GM21526 (cell line): ENCODE data around the gene TRNT1.

Experiments used
- ATAC-seq: cut with Tn5 transposase; IDR thresholded peaks from one replicate; pipeline ENCODE4 v1.9.1; 2021; ENCODE audit warnings: moderate library complexity; ENCODE audit not compliant: unreplicated experiment, low FRiP score

TRNT1 gene

DNA sequence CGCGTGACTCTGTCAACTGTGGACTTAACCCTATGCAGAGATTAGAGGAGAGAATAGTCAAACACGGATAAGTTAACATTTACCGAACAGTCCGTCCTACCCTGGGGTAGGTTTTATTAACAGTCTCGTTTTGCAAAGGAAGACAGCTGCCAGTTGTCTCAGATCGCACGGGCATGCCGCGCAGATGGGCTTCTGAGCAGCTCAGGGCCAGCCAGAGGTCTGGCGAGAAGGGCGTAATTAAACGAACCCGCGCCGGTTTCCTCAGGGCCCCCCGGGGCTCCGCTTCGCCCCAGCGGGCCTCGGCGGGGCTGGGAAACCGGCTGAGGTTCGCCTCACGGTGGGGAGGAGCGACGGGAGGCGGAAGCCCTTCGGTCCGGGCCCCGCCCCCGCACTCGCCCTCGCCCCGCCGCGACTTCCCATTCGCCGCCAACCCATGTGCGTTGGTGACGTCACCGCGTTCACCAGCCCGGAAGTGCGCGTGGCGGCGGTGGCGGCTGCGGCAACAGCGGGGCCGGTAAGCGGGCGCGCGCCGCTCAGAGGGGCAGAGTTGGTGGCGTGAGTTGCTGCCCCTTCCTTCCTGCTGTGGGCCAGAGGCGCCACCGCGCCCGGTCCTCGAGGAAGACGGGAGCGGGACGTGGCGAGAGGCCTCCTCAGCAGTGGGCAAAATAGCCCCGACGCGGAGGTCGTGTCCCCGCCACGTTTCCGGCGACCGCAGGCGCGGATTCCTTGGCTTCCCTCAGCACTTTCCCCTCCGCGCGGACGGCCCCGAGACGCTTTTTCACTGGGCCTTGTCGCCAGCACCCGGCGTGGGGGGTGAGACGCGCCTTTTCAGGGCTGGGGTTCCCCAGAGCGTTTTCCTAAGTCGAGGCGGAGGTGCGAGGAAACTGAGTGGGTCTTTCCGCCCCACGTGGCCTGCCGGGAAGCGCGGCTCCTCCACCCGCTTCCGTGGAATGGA, at the start of gene TRNT1:
Gene TRNT1, plus strand, starts transcription at position 464 of the 955 bp plus-strand sequence. CDS start 2,101 bp downstream, outside the sequence.
- peak; percentile 95 for ATAC-seq

DNA sequence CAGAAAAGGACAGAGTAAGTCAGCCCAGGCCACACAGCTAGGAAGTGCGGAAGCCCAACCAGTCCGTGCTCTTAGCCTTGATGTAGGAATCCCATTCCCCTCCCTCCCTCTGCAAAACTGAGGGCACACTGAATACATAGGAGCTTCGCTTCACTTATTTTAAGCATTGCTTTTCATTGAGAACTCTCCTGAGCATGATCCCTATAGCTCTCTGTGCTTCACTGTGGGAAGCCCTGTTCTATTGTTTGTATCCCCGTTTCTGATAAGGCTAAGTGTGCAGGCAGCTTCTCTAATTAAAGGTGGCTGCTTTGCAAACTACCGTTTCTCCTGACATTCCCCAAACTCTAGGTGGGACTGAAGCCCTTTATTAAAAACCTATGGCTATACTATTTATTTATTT, 46.4 kb upstream of the TRNT1 start:
- ATAC-seq = no peak

GRCh38 chr3:3081381-3082233, 45.1 kb upstream of the TRNT1 start:
- peak; percentile 42 for ATAC-seq

GRCh38 chr3:3082234-3082924, 44.4 kb upstream of the TRNT1 start:
- peak; percentile 82 for ATAC-seq

GRCh38 chr3:3084890-3085289, 41.9 kb upstream of the TRNT1 start:
- no peak for ATAC-seq

DNA sequence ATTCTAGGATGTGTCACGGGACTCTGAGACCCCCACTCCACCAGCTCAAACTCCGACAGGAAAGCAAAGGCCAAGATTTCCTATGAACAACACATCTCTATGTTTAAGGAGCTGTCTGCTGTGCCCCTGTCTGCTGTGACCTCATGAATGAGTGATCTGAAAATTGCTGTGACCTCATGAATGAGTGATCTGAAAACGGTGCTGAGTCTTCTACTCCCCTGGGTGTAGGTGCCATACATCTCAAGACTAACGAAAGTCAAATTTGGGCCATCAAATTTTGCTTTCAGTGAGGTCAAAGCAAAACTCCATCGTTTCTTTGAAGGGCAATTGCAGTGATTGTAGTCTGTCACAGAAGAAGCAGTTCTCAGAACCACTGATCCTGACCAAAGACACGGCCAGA, 41.0 kb upstream of the TRNT1 start:
- peak; percentile 31 for ATAC-seq

DNA sequence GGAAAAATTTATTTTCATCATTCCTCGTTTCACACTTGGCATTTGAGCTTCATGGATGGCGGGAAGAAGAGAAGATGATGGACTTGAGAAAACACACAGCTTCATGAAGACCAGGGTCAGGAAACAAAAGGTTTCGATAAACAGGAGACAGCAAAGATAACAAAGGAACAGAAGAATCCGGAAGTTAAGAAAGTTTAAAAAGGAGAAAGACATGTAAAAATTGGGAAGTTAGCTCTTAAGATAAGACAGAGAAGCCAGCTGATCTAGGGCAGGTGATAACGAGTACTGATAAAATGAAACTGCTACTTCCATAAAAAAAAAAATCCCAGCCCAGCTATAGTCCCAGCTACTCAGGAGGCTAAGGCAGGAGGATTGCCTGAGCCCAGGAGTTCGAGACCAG, 40.5 kb upstream of the TRNT1 start:
- no peak for ATAC-seq

- no peak for ATAC-seq
These were observed 39.5 kb upstream of the TRNT1 start for GRCh38 chr3:3087279-3087678.

GRCh38 chr3:3087716-3088465, 38.8 kb upstream of the TRNT1 start:
- no peak for ATAC-seq

DNA sequence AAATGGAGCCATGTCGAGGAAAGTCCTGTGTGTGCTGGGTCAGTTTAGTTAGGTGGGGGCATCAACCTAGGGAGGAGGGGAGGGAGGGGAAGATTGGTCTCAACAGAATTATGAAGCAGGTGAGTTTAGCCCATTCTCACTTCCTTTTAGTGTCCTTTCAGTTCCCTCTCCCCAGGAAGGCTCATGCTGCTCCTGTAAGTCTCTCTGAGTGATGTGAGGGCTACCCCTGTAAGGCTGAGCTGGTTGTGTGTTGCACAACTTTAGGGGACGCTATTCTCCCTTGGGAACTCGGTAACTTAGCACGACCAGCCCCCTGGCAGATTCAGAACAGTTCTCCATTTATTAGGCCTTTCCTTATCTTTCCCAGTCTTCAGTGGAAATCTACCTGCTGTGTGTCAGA, 37.7 kb upstream of the TRNT1 start:
- ATAC-seq = peak; percentile 100

GRCh38 chr3:3097958-3098357, 28.8 kb upstream of the TRNT1 start:
- ATAC-seq = no peak

DNA sequence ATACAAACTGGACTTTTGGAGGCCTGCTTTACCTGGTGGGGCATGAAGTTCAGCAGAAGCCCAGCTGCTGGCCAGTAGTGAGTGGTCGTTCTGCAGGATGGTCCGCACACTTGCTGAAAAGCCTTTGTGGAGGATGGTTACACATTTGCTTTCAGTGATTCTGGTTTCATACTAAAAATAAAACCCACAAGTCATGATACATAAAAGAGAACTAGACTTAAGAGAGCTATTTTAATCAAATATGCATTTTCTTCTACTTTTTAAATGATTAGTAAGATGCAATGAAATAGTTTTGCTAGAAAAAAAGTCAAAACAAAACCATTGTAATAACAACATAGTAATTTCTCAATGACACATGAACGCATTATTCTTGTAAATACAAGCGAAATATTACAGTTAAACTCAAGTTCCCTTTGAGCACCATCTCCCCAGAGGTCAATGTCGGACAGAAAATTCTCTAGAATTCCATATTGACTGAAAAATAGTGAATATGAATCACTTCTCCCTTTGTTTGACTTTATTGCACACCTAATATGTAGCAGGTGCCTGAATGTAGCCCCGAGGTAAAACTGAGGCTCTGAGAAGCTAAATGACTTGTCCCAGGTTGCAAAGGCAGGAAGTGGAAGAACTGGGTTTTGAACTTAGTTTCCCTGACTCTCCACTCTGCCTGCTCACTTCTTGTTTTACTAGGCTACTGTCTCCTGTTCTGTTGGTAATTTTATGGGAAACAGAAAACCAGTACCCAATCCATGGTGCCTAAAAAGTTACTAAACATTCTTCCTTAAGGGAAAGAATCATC, 24.9 kb upstream of the TRNT1 start:
- peak; percentile 67 for ATAC-seq

- no peak for ATAC-seq
These were observed 24.0 kb upstream of the TRNT1 start for GRCh38 chr3:3102751-3103150.

DNA sequence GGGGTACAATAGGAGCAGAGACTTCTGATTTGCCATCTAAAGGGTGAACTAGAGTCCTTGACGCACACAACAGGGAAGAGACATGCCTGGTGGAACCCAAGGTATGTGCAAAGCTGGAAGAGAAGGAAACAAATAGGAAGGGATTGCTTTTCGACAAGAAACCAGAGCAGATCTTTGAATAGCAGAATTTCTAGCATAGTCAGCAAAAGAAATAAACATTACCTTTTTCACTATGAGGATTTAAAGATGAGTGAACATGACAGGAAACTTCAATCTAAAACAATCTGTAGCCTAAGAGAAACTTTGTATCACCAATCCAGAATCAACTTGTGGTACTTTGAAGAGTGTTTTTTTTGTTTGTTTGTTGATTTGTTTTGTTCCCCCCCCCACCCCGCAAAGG, 21.5 kb upstream of the TRNT1 start:
- ATAC-seq = no peak

DNA sequence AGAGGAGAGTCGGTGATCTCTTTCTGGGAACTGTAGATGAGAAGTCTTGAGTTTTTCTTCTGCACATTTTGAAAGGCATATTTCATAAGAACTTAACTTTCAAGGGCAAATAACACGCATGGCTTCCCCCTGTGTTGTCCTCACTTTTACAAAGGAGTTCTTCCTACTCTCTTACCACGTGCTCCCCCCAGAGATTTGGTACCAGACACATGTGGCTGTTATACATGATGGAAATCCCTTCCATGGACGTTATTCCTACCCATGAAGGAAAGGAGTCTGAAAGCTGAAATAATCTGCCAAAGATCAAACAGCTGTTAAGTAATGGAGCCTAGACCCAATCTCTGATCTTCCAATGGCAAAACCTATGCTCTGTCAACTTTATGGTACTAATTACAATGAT, 20.9 kb upstream of the TRNT1 start:
- ATAC-seq = no peak

DNA sequence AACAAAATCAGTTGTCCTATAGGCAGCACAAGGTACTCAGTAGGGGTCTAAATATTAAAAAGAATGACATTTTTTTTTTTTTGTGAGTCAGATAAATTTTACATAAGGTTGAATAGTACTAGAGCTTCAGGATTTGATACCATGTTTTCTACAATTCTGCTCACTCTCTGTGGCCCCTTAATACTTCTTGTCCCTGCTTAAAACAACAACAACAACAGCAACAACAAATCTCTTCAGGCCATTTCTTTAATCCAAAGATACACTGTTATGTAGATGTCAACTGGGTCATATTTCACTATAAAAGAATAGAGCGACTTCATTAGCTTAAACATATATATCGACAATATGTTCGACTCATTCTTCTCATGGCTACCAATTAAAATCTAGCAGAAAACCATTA, 19.6 kb upstream of the TRNT1 start:
- ATAC-seq = no peak

GRCh38 chr3:3107858-3108257, 18.9 kb upstream of the TRNT1 start:
- no peak for ATAC-seq

GRCh38 chr3:3109407-3110298, 17.1 kb upstream of the TRNT1 start:
- ATAC-seq = peak; percentile 77
